ENCODE measurements around the gene ZBTB44. TPM values are rescaled to one million over a fixed set of nuclear protein-coding genes. Genes with fewer than 3 reads are reported as not detected.
"Not testable (repeated sequence)": the region's sequence is repeated elsewhere in the genome, so short reads cannot be mapped to it uniquely, and the experiment has no call there.

ZBTB44 gene
- total RNA-seq, 1 donor from 2014 or later: 26.1 TPM

GRCh38 chr11:130199792-130200191 is 114.9 kb downstream of the ZBTB44 start:
- no peak for DNase-seq (ENCODE audit: low read depth in 2 of 2)

DNA sequence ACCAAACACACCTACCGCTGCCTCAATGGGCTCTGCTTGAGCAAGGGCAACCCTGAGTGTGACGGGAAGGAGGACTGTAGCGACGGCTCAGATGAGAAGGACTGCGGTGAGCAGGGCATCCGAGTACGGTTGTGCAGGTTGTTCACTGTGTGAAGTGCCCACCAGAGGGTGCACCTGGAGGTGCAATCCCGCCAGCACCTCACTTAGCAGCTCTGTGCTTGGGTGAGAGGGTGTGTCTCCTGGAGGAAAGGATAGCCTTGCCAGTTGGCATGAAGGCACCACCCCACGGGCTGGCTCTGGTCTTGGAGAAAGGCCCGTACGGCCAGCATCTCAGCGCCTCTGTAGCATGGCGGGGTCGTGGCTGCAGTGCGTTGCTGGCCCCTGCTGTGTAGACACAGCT is 115.8 kb downstream of the ZBTB44 start:
- DNase-seq (ENCODE audit: low read depth in 2 of 2): no peak

DNA sequence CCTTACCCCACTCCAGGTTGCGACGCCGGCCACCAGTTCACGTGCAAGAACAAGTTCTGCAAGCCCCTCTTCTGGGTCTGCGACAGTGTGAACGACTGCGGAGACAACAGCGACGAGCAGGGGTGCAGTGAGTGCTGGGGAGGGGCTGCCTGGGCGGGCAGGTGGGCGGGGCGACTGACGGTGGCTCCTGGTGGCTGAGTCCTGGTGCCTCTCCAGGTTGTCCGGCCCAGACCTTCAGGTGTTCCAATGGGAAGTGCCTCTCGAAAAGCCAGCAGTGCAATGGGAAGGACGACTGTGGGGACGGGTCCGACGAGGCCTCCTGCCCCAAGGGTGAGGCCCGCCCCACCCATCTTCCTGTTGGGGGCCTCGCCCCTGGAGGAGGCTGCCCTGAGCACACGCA is 116.4 kb downstream of the ZBTB44 start:
- no peak for DNase-seq (ENCODE audit: low read depth in 2 of 2)

GRCh38 chr11:130197386-130198035 is 117.2 kb downstream of the ZBTB44 start:
- no peak for DNase-seq (ENCODE audit: low read depth in 2 of 2)

DNA sequence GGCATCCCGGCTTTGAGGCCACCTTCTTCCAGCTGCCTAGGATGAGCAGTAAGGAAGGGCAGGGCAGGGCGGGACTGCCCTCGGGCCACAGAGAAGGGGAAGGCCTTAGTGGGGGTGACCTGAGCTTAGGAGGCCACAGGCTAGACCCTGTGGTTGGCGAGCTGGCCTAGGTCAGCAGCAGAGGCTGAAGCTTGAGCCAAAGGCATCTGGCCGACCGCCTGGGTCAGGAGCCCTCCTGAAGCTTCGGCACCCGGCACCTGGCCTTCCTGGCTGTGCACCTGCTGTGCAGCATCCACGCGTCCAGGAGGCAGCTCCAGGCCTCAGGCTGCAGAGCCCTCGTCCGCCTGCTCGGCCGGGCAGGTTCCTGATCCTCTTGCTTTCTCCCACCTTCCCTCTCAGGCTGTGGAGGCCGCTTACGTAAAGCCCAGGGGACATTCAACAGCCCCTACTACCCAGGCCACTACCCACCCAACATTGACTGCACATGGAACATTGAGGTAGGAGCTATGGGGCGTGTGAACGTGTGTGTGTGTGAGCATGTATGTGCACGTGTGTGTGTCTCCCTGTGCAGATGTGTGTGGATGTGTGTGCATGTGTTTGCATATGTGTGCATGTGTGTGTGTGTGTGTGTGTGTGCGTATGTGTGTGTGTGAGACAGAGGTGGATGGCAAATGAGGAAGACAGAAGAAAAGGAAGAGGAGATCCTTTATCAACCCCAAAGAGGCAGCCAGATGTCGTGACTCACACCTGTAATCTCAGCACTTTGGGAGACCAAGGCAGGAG is 120.3 kb downstream of the ZBTB44 start:
- no peak for DNase-seq (ENCODE audit: low read depth in 2 of 2)

DNA sequence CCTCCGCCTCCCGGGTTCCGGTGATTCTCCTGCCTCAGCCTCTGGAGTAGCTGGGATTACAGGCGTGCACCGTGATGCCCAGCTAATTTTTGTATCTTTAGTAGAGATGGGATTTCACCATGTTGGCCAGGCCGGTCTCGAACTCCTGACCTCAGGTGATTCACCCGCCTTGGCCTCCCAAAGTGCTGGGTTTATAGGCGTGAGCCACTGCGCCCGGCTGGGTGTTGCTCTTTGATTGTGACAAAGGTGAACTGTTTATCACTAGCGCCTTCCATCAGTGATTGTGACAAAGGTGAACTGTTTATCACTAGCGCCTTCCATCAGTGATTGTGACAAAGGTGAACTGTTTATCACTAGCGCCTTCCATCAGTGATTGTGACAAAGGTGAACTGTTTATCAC is 121.2 kb downstream of the ZBTB44 start:
- DNase-seq (ENCODE audit: low read depth in 2 of 2): not testable (repeated sequence)

DNA sequence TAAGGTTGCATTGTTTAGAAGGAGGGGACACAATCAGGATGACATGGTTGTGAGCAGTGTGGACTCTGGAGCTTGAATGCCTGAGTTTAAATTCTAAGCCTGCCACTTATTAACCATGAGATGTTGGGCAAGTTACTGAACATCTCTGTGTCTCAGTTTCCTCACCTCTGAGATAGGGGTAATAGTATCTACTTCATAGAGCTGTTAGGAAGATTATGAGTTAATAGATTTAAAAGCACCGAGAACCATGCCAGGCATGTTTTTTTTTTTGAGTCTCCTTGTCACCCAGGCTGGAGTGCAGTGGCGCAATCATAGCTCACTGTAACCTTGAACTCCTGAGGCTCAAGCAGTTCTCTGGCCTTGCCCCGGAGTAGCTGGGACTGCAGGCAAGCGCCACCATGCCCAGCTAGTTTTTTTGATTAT is 121.9 kb downstream of the ZBTB44 start:
- DNase-seq (ENCODE audit: low read depth in 2 of 2): no peak

DNA sequence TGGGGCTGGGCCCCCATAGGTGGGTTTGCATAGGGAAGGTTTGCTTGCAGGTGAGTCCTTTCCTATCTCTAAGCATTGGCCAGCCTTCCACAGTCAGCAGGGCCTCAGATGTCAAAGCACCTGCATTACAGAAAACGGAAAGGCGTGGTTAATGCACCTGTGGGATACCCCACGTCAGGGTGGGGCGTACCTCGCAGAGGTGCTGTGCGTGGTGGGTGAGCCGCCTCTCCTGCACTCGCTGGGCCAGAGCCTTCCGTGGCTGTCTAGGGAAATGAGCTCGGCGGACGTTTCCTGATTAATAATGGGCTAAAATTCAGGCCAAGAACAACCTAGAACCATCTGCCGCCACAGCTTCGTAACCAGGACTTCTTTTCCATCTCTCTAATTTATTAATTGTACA is 122.8 kb downstream of the ZBTB44 start:
- DNase-seq (ENCODE audit: low read depth in 2 of 2): no peak

- DNase-seq (ENCODE audit: low read depth in 2 of 2): no peak
Observed at GRCh38 chr11:130190371-130190881, 124.3 kb downstream of the ZBTB44 start.

GRCh38 chr11:130189492-130190210 is 125.1 kb downstream of the ZBTB44 start:
- no peak for DNase-seq (ENCODE audit: low read depth in 2 of 2)

- DNase-seq (ENCODE audit: low read depth in 2 of 2): no peak
Observed at GRCh38 chr11:130188585-130189347, 126.0 kb downstream of the ZBTB44 start.

GRCh38 chr11:130188047-130188446 is 126.7 kb downstream of the ZBTB44 start:
- no peak for DNase-seq (ENCODE audit: low read depth in 2 of 2)

GRCh38 chr11:130187096-130187495 is 127.6 kb downstream of the ZBTB44 start:
- DNase-seq (ENCODE audit: low read depth in 2 of 2): no peak

DNA sequence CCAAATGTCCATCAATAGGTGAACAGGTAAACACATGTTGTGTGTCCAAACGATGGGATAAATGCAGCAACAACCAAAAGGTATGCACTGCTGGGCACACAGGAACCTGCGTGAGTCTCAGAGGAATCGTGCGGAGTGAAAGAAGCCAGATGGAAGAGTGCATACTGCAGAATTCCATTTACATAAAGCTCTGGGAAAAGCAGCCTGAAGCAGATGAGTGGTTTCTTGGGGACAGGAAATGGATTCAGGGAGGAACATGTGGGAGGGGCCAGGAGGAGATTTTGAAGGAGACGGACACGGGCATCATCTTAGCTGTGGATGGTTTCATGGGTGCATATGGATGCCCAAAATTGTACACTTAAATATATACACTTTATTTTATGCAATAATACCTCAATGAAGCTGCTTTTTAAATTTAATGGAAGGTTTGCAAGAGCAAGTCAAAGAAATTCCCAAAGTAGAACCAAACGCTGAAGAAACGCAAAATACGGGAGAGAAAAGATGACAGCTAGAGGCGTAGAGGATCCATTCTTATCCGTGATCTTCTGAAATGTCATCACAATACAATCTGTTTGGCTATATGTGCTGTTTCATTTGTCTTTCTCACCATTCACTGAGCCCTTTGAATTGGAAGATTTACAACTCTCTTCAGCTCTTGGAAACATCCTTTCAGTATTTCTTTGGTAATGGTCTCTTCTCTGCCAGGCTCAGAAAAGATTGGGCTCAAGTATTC is 130.7 kb downstream of the ZBTB44 start:
- DNase-seq (ENCODE audit: low read depth in 2 of 2): no peak

DNA sequence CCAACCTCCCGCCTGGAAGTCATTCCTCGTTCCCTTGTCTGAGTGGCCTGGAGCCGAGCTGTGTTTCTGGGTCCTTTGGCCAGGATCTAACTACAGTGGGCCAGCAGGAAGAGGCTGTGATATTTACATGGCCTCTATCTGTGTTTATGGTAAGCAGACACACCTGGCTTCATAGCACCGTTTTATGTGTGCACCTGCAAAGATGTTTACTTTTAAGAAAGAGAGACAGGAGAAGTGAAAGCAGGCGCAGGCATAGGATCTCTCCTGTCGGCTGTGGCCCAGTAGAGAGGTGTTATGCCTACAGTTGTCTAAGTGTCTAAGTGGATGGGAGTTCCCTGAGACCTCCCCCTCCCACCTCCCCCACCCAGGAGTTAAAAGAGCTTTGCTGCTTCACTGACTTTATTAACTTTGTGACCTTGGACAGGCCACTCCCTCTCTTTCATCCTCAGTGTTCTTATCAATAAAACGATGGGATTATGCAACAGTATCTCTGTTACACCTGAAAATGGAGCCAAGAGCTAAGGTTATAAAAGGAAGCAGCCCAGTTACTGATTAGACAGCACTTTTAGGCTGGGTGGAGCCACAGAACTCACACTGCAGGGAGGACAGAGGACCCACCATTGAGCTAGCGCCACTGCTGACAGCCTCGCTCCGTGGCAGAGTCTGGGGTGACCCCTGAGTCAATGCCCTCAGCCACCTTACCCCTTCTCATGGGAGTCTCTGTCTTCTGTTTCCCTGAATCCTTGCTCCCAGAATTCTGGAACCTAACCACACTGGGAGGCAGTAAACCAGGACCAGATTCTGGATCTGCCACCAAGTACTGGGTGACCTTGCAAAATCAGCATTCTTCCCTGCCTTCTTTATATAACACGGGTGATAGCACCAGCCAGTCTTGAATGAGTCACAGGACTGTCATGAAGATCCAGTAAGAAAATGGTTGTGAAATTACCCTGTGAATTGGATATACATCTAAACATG is 133.1 kb downstream of the ZBTB44 start:
- no peak for DNase-seq (ENCODE audit: low read depth in 2 of 2)

- no peak for DNase-seq (ENCODE audit: low read depth in 2 of 2)
Observed at GRCh38 chr11:130180896-130181294, 133.8 kb downstream of the ZBTB44 start.

DNA sequence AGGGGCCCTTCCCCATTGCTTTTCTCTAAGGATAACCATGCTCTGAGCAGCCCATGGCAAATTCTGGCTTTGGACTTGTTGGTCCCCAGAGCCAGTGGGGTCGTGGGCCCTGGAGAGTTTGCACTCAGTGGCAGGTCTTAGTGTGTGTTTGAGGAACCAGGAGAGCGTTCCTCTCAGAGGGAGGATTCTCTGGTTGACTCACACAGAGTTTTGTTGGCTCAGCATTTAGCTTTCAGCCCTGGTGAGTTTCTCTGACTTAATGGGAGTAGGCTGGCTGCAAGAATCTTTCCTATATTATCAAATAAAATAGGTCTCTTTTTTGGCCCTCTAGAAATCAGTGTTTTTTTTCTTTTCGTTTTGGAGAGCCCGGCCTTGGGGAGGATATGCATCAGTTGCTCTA is 134.2 kb downstream of the ZBTB44 start:
- no peak for DNase-seq (ENCODE audit: low read depth in 2 of 2)

DNA sequence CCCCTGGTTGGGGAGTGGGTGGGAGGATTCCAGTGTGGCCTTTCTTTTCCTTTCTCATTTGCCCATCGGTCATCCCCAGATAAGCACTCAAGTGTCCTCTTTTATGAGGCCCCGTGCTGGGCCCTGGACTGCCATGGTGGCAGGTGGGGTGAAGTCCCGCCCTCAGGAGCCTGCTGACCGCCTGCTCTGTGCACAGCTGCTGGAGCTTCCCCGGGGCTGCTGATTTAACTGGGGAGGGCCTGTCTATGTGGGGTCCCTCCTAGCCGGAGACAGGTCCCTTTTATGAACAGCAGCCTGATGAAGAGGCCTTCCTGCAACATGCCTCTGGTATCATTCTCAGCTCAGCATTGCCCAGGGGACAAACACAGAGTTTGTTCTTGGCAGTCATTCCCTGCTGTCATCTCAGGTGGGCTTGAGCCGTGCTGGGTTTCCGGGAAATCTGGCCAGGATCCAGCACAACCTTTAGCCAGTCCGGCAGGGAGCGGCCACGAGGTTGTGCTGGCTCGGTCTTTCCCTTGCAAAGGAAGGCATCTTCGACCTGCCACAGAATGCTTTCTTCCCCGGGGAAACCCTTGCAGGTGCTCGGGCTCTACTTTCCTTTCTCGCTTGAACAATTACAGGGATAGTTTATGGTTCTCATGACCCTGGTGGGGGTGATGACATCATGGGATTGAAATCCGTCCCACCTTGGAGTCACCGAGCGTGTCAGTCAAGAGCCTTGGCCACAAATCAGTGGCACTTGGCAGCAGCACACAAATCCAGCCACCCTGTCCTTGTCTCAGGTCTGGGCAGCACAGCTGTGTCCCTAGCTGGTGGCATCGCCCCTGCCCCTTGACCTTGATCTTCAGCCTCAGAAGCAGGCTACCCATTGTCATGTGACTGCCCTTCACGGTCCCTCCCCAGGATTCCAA is 135.1 kb downstream of the ZBTB44 start:
- DNase-seq (ENCODE audit: low read depth in 2 of 2): no peak

Measured in dermis microvascular lymphatic vessel endothelial cell (primary cell).